GM21619 (cell line): ENCODE data around the gene PCDHGA10.
"Not testable (repeated sequence)": the region's sequence is repeated elsewhere in the genome, so short reads cannot be mapped to it uniquely, and the experiment has no call there.

ENCODE experiments used
- ATAC-seq: cut with Tn5 transposase; IDR thresholded peaks from one replicate; pipeline ENCODE4 v1.9.1; 2021; ENCODE audit not compliant: unreplicated experiment

PCDHGA10 gene

DNA sequence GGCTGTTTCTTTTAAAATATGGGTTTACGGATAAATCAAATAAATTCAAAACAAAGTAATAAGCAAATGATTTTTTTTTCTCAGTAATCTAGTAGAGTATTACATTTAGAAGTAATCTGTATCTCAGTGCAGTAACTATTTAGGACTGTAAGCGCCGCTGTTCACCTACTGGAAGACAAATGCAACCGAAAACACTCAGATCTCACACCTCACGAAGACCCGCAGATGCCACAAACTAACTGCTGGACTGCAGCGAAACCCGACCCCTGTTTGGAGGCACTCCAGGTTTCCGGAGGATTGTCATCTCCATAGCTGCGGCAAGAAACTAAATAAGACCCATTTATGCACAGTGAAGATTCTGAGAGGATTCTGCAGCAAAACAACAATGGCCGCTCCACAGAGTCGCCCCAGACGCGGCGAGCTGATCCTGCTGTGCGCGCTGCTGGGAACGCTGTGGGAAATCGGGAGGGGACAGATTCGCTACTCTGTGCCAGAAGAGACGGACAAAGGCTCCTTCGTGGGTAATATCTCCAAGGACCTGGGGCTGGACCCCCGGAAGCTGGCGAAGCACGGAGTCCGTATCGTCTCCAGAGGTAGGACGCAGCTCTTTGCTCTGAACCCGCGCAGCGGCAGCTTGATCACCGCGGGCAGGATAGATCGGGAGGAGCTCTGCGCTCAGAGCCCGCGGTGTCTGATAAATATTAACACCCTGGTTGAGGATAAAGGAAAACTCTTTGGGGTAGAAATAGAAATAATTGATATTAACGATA lies 20.2 kb upstream of the PCDHGA10 start, which contains the start of gene PCDHGA8:
TSS of gene PCDHGA8 (plus strand) at position 205 of the 770 bp plus-strand sequence. CDS start at position 386, 181 bp downstream.
- ATAC-seq: no peak

DNA sequence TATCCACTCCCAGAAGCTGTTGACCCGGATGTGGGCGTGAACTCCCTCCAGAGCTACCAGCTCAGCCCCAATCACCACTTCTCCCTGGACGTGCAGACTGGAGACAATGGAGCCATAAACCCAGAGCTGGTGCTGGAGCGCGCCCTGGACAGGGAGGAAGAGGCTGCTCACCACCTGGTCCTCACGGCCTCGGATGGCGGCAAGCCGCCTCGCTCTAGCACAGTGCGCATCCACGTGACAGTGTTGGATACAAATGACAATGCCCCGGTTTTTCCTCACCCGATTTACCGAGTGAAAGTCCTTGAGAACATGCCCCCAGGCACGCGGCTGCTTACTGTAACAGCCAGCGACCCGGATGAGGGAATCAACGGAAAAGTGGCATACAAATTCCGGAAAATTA lies 19.5 kb upstream of the PCDHGA10 start:
- ATAC-seq: no peak

GRCh38 chr5:141394401-141395187 lies 18.2 kb upstream of the PCDHGA10 start:
- not testable (repeated sequence) for ATAC-seq

DNA sequence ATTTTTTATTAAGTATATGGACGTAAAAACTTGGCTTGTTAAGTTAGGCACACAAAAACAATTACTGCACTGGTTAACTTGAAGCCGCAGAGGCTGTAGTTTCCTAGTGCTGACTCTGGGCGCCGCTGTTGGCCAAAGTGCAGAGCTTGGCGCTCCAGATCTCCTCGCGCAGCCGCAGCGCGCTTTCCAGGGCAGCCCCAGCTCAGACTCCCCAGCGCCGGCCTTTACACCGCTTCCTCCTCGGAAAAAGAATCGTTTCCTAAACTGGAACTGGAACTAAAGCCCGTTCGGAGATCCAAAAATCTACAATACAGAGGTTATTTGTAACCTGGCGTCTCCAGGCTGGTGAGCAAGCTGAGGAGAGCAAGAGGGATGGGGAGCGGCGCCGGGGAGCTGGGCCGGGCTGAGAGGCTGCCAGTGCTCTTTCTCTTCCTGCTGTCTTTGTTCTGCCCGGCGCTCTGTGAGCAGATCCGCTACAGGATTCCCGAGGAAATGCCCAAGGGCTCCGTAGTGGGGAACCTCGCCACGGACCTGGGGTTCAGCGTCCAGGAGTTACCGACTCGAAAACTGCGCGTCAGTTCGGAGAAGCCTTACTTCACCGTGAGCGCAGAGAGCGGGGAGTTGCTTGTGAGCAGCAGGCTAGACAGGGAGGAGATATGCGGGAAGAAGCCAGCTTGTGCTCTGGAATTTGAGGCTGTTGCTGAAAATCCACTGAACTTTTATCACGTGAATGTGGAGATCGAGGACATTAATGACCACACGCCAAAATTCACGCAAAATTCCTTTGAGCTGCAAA lies 14.8 kb upstream of the PCDHGA10 start, which contains the start of gene PCDHGB5:
TSS of gene PCDHGB5 (plus strand) at position 192 of the 796 bp plus-strand sequence. CDS start at position 373, 181 bp downstream.
- peak; percentile 99 for ATAC-seq

DNA sequence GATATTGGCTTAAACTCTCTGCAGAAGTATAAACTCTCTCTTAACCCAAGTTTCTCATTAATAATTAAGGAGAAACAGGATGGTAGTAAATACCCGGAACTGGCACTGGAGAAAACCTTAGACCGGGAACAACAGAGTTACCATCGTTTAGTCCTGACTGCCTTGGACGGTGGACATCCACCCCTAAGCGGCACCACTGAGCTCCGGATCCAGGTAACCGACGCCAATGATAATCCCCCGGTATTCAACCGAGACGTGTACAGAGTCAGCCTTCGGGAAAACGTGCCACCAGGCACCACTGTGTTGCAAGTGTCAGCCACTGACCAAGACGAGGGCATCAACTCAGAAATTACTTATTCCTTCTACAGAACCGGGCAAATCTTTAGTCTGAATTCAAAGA lies 14.2 kb upstream of the PCDHGA10 start:
- ATAC-seq: no peak

DNA sequence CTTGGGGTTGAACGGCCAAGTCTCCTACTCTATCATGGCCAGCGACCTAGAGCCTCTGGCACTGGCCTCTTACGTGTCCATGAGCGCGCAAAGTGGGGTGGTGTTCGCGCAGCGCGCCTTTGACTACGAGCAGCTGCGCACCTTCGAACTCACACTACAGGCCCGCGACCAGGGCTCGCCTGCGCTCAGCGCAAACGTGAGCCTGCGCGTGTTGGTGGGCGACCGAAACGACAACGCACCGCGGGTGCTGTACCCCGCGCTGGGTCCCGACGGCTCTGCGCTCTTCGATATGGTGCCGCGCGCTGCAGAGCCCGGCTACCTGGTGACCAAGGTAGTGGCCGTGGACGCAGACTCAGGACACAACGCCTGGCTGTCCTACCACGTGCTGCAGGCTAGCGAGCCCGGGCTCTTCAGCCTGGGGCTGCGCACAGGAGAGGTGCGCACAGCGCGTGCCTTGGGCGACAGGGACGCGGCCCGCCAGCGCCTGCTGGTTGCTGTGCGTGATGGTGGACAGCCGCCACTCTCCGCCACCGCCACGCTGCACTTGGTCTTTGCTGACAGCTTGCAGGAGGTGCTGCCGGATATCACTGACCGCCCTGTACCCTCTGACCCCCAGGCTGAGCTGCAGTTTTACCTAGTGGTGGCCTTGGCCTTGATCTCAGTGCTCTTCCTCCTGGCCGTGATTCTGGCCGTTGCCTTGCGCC lies 13.1 kb upstream of the PCDHGA10 start:
- no peak for ATAC-seq

DNA sequence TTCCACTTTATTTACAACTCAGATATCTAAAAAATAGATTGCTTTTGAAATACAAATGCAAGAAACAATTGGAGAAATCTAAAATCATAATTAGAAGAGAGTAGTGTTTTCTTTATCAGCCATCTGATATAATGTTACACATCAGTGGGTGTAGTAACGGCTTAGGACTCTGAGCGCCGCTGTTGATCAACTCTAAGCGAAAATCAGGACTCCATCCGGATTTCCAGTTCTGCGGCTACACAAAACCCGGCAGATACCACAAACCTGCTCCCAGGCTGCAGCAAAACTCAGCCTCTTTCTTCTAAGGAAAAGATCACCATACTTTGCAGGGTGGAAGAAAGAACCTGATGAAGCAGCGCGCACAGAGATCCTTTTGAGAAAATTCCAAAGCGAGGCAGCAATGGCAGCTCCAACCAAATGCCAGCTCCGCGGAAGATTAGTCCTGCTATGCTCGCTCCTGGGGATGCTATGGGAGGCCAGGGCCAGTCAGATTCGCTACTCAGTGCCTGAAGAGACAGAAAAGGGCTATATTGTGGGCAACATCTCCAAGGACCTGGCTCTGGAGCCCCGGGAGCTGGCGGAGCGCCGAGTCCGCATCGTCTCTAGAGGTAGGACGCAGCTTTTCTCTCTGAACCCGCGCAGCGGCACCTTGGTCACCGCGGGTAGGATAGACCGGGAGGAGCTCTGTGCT lies 10.1 kb upstream of the PCDHGA10 start, which contains the start of gene PCDHGA9:
TSS of gene PCDHGA9 (plus strand) at position 226 of the 691 bp plus-strand sequence. CDS start at position 401, 175 bp downstream.
- no peak for ATAC-seq

DNA sequence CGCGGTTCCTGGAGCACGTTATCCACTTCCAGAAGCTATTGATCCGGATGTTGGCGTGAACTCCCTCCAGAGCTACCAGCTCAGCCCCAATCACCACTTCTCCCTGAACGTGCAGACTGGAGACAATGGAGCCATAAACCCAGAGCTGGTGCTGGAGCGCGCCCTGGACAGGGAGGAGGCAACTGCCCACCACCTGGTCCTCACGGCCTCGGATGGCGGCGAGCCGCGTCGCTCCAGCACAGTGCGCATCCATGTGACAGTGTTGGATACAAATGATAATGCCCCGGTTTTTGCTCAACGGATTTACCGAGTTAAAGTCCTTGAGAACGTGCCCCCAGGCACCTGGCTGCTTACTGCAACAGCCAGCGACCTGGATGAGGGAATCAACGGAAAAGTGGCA lies 9.4 kb upstream of the PCDHGA10 start:
- ATAC-seq: no peak

GRCh38 chr5:141407790-141408505 lies 4.8 kb upstream of the PCDHGA10 start, which contains the start of gene PCDHGB6:
TSS of gene PCDHGB6 (plus strand) at chr5:141408021. CDS start at chr5:141408203, 182 bp downstream.
- peak; percentile 78 for ATAC-seq

- no peak for ATAC-seq
These were observed 3.0 kb upstream of the PCDHGA10 start for GRCh38 chr5:141409598-141410306.

- ATAC-seq: no peak
These were observed 1.2 kb upstream of the PCDHGA10 start for GRCh38 chr5:141411575-141411974.

DNA sequence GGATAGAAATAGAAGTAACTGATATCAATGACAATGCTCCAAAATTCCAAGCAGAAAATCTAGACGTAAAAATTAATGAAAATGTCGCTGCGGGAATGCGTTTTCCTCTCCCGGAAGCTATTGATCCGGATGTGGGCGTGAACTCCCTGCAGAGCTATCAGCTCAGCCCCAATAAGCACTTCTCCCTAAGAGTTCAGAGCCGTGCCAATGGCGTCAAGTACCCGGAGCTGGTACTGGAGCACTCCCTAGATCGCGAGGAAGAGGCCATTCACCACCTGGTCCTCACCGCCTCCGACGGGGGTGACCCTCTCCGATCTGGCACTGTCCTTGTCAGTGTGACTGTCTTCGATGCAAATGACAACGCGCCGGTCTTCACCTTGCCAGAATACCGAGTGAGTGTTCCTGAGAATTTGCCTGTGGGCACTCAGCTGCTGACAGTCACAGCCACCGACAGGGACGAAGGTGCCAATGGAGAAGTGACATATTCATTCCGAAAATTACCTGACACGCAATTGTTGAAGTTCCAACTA lies 818 bp downstream of the PCDHGA10 start:
- ATAC-seq: no peak

GRCh38 chr5:141414548-141415274 lies 1.9 kb downstream of the PCDHGA10 start:
- ATAC-seq: not testable (repeated sequence)

GRCh38 chr5:141415275-141415618 lies 2.5 kb downstream of the PCDHGA10 start:
- not testable (repeated sequence) for ATAC-seq

DNA sequence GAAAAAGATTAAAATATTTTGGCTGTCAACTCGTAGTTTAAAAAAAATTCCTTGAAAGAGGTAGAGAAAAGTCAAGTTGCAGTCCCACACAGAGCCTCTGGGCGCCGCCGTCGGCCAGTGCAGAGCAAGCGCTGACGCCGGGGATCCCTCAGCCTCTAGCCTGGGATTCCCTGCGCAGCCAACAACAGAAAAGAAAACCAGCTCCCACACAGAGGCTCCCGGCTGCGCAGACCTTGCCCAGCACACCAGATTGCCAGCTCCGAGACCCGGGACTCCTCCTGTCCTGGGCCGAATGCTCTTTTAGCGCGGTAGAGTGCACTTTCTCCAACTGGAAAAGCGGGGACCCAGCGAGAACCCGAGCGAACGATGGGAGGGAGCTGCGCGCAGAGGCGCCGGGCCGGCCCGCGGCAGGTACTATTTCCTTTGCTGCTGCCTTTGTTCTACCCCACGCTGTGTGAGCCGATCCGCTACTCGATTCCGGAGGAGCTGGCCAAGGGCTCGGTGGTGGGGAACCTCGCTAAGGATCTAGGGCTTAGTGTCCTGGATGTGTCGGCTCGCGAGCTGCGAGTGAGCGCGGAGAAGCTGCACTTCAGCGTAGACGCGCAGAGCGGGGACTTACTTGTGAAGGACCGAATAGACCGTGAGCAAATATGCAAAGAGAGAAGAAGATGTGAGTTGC lies 4.8 kb downstream of the PCDHGA10 start, which contains the start of gene PCDHGB7:
TSS of gene PCDHGB7 (plus strand) at position 184 of the 679 bp plus-strand sequence. CDS start at position 367, 183 bp downstream.
- ATAC-seq: peak; percentile 73

DNA sequence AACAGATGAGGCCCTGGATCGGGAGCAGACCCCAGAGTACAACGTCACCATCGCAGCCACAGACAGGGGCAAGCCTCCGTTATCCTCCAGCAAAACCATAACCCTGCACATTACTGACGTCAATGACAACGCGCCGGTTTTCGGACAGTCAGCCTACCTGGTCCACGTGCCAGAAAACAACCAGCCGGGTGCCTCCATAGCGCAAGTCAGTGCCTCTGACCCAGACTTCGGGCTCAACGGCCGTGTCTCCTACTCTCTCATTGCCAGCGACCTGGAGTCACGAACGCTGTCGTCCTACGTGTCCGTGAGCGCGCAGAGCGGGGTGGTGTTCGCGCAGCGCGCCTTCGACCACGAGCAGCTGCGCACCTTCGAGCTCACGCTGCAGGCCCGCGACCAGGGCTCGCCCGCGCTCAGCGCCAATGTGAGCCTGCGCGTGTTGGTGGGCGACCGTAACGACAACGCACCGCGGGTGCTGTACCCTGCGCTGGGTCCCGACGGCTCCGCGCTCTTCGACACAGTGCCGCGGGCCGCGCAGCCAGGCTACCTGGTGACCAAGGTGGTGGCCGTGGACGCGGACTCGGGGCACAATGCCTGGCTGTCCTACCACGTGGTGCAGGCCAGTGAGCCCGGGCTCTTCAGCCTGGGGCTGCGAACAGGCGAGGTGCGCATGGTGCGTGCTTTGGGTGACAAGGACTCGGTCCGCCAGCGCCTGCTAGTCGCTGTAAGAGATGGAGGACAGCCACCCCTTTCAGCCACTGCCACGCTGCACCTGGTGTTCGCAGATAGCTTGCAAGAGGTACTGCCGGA lies 6.5 kb downstream of the PCDHGA10 start:
- no peak for ATAC-seq
